Fibroblast of pulmonary artery (primary cell): Measurements from ENCODE around the gene PRAMEF33.
"Not testable (repeated sequence)": the region's sequence is repeated elsewhere in the genome, so short reads cannot be mapped to it uniquely, and the experiment has no call there.

Experiments
- DNase-seq: peaks from one replicate; pipeline ENCODE4 v3.0.0-alpha.2; 2010; ENCODE audit warnings: low read depth
- H3K4me3 ChIP-seq: replicated peaks from 2 replicates; pipeline ENCODE4 v1.5.1; 2011; ENCODE audit warnings: low read depth, mild to moderate bottlenecking, control low read depth, low read length, moderate library complexity
- CTCF ChIP-seq: IDR thresholded peaks from 2 replicates; pipeline ENCODE4 v1.5.1; 2011; ENCODE audit warnings: mild to moderate bottlenecking, control low read depth, low read length, inconsistent platforms; ENCODE audit errors: missing control alignments

PRAMEF33 gene

GRCh38 chr1:13356774-13357173 is 53.4 kb downstream of the PRAMEF33 start:
- not testable (repeated sequence) for H3K4me3 ChIP-seq
- peak; percentile 47 for TF ChIP-seq CTCF
- peak; percentile 65 for DNase-seq
